Right ventricle myocardium inferior (tissue), 1 donor: ENCODE results near the gene NRG3. TPM values are rescaled to one million over a fixed set of nuclear protein-coding genes. Genes with fewer than 3 reads are reported as not detected.
"Not testable (repeated sequence)": the region's sequence is repeated elsewhere in the genome, so short reads cannot be mapped to it uniquely, and the experiment has no call there.

Experiments used
- ATAC-seq: fragments of 200-7000 bp; cut with Tn5 transposase; one replicate; pipeline ENCODE4 v1.9.1; 2020; ENCODE audit warnings: mild to moderate bottlenecking, moderate library complexity
- DNase-seq: peaks from one replicate; pipeline ENCODE4 v3.0.0; 2021; ENCODE audit errors: missing footprints
- intact Hi-C: fragments of 100-400 bp; cut with DNase I; formaldehyde crosslinking; loops from one replicate; pipeline ENCODE4 v1.11.0; 2022
- total RNA-seq: library from RNA; stranded (reverse); fragmentation: NEBNext Ultra II Directional; extraction: Animal tissue kit (Norgen Biotek cat#: 25700); gene quantifications from one replicate; pipeline ENCODE4 v1.2.1, GENCODE V29; 2021
- donor health status: DM: no; HTN: yes; CAD: no; lungs with severe emphysema.

NRG3 gene
- total RNA-seq, 1 donor from 2014 or later = not detected

GRCh38 chr10:82041018-82041417, 166.0 kb downstream of the NRG3 start:
- DNase-seq = no peak
- intact Hi-C loops = no loop called here
- no peak for ATAC-seq

GRCh38 chr10:82056391-82056790, 181.4 kb downstream of the NRG3 start:
- intact Hi-C loops = no loop called here
- DNase-seq = no peak
- no peak for ATAC-seq

GRCh38 chr10:82067192-82067591, 192.2 kb downstream of the NRG3 start:
- ATAC-seq, intact Hi-C loops, DNase-seq: not testable (repeated sequence)

- intact Hi-C loops = no loop called here
These were observed 193.5 kb downstream of the NRG3 start for GRCh38 chr10:82068501-82068900.

GRCh38 chr10:82071231-82071630, 196.2 kb downstream of the NRG3 start:
- ATAC-seq (no peak), DNase-seq (no peak)
- intact Hi-C loops = no loop called here

More at GRCh38 chr10:82068501-82068900, 193.5 kb downstream of the NRG3 start:
- ATAC-seq (no peak), DNase-seq (no peak)

- DNase-seq = no peak
- intact Hi-C loops = no loop called here
- no peak for ATAC-seq
These were observed 197.1 kb downstream of the NRG3 start for GRCh38 chr10:82072124-82072523.

GRCh38 chr10:82075605-82076004, 200.6 kb downstream of the NRG3 start:
- no peak for DNase-seq
- ATAC-seq = no peak
- intact Hi-C loops = no loop called here

- intact Hi-C loops = no loop called here
- no peak for DNase-seq
- no peak for ATAC-seq
These were observed 209.5 kb downstream of the NRG3 start for GRCh38 chr10:82084496-82084895.

GRCh38 chr10:82084904-82085303, 209.9 kb downstream of the NRG3 start:
- ATAC-seq (no peak), DNase-seq (no peak)
- intact Hi-C loops = no loop called here

- no peak for DNase-seq
- no peak for ATAC-seq
- intact Hi-C loops = no loop called here
These were observed 214.3 kb downstream of the NRG3 start for GRCh38 chr10:82089327-82089726.

GRCh38 chr10:82091413-82091812, 216.4 kb downstream of the NRG3 start:
- intact Hi-C loops = no loop called here
- ATAC-seq (no peak), DNase-seq (no peak)

- ATAC-seq (no peak), DNase-seq (no peak)
- intact Hi-C loops = no loop called here
These were observed 217.1 kb downstream of the NRG3 start for GRCh38 chr10:82092111-82092510.

- DNase-seq (no peak), ATAC-seq (no peak)
- intact Hi-C loops = no loop called here
These were observed 249.7 kb downstream of the NRG3 start for GRCh38 chr10:82124713-82125112.

- ATAC-seq (no peak), DNase-seq (no peak)
- intact Hi-C loops = no loop called here
These were observed 253.5 kb downstream of the NRG3 start for GRCh38 chr10:82128527-82128926.

GRCh38 chr10:82136103-82136502, 261.1 kb downstream of the NRG3 start:
- ATAC-seq (no peak), DNase-seq (no peak)
- intact Hi-C loops = no loop called here

GRCh38 chr10:82144153-82144552, 269.2 kb downstream of the NRG3 start:
- ATAC-seq (no peak), DNase-seq (no peak)
- intact Hi-C loops = no loop called here

GRCh38 chr10:82148764-82149163, 273.8 kb downstream of the NRG3 start:
- ATAC-seq (no peak), DNase-seq (no peak)
- intact Hi-C loops = no loop called here

- intact Hi-C loops = no loop called here
- ATAC-seq (no peak), DNase-seq (no peak)
These were observed 274.7 kb downstream of the NRG3 start for GRCh38 chr10:82149674-82150073.

- intact Hi-C loops = no loop called here
- ATAC-seq = no peak
- no peak for DNase-seq
These were observed 275.3 kb downstream of the NRG3 start for GRCh38 chr10:82150123-82150900.

GRCh38 chr10:82160307-82160706, 285.3 kb downstream of the NRG3 start:
- no peak for ATAC-seq

GRCh38 chr10:82161264-82161663, 286.3 kb downstream of the NRG3 start:
- ATAC-seq = no peak
- intact Hi-C loops = no loop called here
- no peak for DNase-seq

More at GRCh38 chr10:82160307-82160706, 285.3 kb downstream of the NRG3 start:
- no peak for DNase-seq
- intact Hi-C loops = no loop called here
